ENCODE results near the gene KRTAP4-8. TPM values are rescaled to one million over a fixed set of nuclear protein-coding genes. Genes with fewer than 3 reads are reported as not detected.
"Not testable (repeated sequence)": the region's sequence is repeated elsewhere in the genome, so short reads cannot be mapped to it uniquely, and the experiment has no call there.

Gene KRTAP4-8
- not detected for total RNA-seq

DNA sequence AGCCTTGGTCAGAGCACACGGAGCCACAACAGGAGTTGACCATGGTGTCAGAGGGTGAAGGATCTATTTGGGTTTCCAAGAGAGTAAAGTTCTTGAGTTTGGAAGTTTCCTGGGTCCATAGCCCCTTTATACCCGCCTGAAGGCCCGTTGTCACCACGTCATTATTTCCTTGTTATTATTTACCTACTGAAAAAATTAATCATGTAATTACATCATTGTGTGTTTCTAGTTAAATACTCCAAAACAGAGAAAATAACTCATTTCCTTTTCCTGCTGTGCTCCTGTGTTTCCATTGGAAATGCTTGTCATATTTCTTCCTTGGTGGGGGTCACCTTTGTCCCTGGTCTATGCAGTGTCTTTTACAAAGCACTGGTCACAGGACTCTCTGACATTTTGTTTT, at the start of gene KRTAP4-8:
Gene KRTAP4-8, minus strand, starts transcription at position 101 of the 400 bp plus-strand sequence. Its CDS starts 58 bp downstream, at position 43.
- intact Hi-C loops (cut with DNase I), result no loop called here
- no peak within 1 kb of the TSS for H3K27ac ChIP-seq
- no peaks in the 10 kb centered on the region for H3K27me3 ChIP-seq
- no peak for TF ChIP-seq POLR2A (IDR thresholded peaks at IDR 0.05)
- TF ChIP-seq, protein P1, sequence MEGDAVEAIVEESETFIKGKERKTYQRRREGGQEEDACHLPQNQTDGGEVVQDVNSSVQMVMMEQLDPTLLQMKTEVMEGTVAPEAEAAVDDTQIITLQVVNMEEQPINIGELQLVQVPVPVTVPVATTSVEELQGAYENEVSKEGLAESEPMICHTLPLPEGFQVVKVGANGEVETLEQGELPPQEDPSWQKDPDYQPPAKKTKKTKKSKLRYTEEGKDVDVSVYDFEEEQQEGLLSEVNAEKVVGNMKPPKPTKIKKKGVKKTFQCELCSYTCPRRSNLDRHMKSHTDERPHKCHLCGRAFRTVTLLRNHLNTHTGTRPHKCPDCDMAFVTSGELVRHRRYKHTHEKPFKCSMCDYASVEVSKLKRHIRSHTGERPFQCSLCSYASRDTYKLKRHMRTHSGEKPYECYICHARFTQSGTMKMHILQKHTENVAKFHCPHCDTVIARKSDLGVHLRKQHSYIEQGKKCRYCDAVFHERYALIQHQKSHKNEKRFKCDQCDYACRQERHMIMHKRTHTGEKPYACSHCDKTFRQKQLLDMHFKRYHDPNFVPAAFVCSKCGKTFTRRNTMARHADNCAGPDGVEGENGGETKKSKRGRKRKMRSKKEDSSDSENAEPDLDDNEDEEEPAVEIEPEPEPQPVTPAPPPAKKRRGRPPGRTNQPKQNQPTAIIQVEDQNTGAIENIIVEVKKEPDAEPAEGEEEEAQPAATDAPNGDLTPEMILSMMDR (IDR thresholded peaks at IDR 0.05), result no peak
- TF ChIP-seq POLR2AphosphoS5 (IDR thresholded peaks at IDR 0.05; ENCODE audit: insufficient read depth in 1 of 2, low read depth in 1 of 2), result no peak
- no peaks in the 10 kb centered on the region for H3K4me1 ChIP-seq
- DNase-seq (ENCODE audit: extremely low spot score in 2 of 2), result no peak
- H3K9me3 ChIP-seq, result no peaks in the 10 kb centered on the region
- no peak within 1 kb of the TSS for H3K4me3 ChIP-seq
- H3K36me3 ChIP-seq, result no peaks in the 10 kb centered on the region

DNA sequence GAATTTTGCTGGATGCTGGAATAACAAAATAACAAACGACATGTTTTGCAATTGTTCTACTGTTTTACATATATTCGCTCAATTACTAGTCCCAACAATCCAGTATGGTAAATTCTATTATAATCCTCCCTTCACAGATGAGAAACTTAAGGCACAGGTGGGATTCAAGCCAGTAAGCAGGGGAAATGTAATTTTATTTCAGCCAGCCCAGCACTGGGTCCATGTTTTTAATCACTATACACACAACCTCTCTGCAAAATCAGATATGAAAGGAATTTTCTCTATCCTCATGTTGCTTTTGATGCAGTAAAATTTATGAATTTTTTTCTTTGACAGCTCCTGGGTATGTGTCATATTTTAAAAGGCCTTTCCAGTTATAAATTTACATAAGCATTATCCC, 47.3 kb upstream of the KRTAP4-8 start:
- Histone ChIP-seq H3K4me3 (no peak overlapping the region), H3K27me3 (no peaks in the 10 kb centered on the region), H3K27ac (no peak overlapping the region), H3K9me3 (no peaks in the 10 kb centered on the region), H3K4me1 (no peaks in the 10 kb centered on the region), H3K36me3 (no peaks in the 10 kb centered on the region)
- intact Hi-C loops (cut with DNase I), result no loop called here
- TF ChIP-seq, protein P1 (IDR thresholded peaks at IDR 0.05), result no peak
- no peak for TF ChIP-seq POLR2AphosphoS5 (IDR thresholded peaks at IDR 0.05; ENCODE audit: insufficient read depth in 1 of 2, low read depth in 1 of 2)
- no peak for TF ChIP-seq POLR2A (IDR thresholded peaks at IDR 0.05)
- no peak for DNase-seq (ENCODE audit: extremely low spot score in 2 of 2)

DNA sequence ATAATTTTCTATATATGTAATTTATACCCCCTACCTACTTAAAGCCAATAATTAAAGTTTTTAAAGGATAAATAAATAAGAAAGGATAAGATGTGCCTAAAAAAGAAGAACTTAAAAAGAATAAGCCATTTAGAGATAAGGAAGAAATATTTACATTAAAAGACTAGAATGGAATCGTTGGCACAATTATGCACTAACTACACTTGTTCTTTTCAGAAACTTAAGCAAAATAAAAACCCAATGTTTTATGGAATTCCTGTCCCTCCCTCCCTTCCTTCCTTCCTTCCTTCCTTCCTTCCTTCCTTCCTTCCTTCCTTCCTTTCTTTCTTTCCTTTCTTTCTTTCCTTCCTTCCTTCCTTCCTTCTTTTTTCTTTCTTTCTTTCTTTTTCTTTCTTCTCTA, 46.9 kb upstream of the KRTAP4-8 start:
- no peaks in the 10 kb centered on the region for H3K9me3 ChIP-seq
- no peak overlapping the region for H3K4me3 ChIP-seq
- no peaks in the 10 kb centered on the region for H3K4me1 ChIP-seq
- no peak overlapping the region for H3K27ac ChIP-seq
- no peaks in the 10 kb centered on the region for H3K27me3 ChIP-seq
- intact Hi-C loops (cut with DNase I), result no loop called here
- DNase-seq (ENCODE audit: extremely low spot score in 2 of 2), result no peak
- TF ChIP-seq, protein P1 (IDR thresholded peaks at IDR 0.05), result no peak
- TF ChIP-seq POLR2A (IDR thresholded peaks at IDR 0.05) (no peak), POLR2AphosphoS5 (IDR thresholded peaks at IDR 0.05; ENCODE audit: insufficient read depth in 1 of 2, low read depth in 1 of 2) (no peak)
- H3K36me3 ChIP-seq, result no peaks in the 10 kb centered on the region

DNA sequence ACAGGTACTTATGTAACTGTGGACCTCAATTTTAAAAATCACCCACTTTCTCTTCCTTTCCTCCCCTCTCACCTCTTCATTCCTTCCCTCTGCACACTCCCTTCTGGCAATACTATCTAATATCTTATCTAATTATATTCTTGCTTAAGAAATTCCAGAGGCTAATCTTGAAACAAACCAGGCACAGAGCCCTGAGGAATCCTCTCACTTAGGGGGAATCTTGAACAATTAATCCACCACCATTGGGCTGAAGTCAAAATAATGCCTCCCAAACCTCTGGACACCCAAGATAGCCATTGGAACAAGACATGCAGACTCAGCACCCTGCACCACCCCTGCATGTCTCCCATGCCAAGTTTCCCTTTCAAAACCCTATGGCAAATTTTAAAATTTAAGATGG, 43.4 kb upstream of the KRTAP4-8 start:
- no peaks in the 10 kb centered on the region for H3K36me3 ChIP-seq
- H3K27ac ChIP-seq, result no peak overlapping the region

DNA sequence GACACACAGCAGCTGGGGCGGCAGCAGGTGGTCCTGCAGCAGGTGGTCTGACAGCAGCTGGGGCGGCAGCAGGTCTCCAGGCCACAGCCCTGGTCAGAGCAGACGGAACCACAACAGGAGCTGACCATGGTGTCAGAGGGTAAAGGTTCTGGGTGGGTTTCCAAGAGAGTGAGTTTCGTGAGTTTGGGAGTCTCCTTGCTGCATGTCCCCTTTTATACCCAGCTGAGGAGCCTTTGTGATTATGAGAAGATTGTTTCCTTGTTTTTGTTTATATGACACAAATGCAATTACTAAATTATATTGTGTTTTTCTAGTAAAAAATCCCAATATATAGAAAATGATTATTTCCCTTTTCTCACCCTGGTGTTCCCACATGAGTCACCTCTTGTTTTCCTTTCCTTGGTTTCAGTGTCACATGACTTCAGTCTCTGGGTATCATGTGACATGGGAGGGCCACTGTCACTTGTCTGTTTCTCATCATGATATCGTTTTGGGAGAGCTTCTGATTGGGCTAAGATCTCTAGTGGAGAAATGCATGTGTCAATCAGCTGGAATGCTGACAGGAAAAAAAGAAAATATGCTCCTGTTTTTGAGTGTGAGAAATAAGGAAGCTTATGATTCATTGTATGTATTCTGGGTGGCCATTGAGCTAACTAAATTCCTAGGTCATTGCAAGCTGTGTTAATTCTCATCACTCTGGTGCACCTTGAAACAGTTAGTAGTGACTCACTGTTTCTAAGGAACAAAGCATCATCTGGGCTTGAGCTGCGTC, 42.6 kb upstream of the KRTAP4-8 start, which contains the start of gene KRTAP4-6:
Gene KRTAP4-6, minus strand, starts transcription at position 185 of the 772 bp plus-strand sequence. Its CDS starts 57 bp downstream, at position 128.
- no peaks in the 10 kb centered on the region for H3K36me3 ChIP-seq
- DNase-seq (ENCODE audit: extremely low spot score in 2 of 2), result no peak
- H3K27me3 ChIP-seq, result no peaks in the 10 kb centered on the region
- intact Hi-C loops (cut with DNase I), result no loop called here
- H3K4me1 ChIP-seq, result no peaks in the 10 kb centered on the region
- H3K27ac ChIP-seq, result no peak within 1 kb of the TSS
- no peak within 1 kb of the TSS for H3K4me3 ChIP-seq
- H3K9me3 ChIP-seq, result no peaks in the 10 kb centered on the region
- TF ChIP-seq POLR2A (IDR thresholded peaks at IDR 0.05), result no peak
- TF ChIP-seq, protein P1 (IDR thresholded peaks at IDR 0.05), result no peak
- TF ChIP-seq POLR2AphosphoS5 (IDR thresholded peaks at IDR 0.05; ENCODE audit: insufficient read depth in 1 of 2, low read depth in 1 of 2), result no peak

More for the DNA sequence above, 43.4 kb upstream of the KRTAP4-8 start:
- intact Hi-C loops (cut with DNase I), result no loop called here
- DNase-seq (ENCODE audit: extremely low spot score in 2 of 2), result no peak
- Histone ChIP-seq H3K27me3 (no peaks in the 10 kb centered on the region), H3K4me3 (no peak overlapping the region), H3K4me1 (no peaks in the 10 kb centered on the region), H3K9me3 (no peaks in the 10 kb centered on the region)
- TF ChIP-seq, protein P1 (IDR thresholded peaks at IDR 0.05), result no peak

DNA sequence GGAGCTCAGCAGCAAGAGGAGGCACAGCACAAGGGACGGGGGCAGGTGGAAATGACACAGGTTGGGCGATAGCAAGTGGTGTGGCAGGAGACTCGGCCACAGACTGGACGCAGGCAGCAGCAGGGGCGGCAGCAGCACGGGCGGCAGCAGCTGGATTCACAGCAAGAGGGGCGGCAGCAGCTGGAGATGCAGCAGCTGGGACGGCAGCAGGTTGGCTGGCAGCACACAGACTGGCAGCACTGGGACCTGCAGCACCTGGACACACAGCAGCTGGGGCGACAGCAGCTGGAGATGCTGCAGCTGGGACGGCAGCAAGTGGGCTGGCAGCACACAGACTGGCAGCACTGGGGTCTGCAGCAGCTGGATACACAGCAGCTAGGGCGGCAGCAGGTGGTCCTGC, 41.9 kb upstream of the KRTAP4-8 start:
- H3K27ac ChIP-seq; H3K4me3 ChIP-seq; H3K27me3 ChIP-seq; H3K36me3 ChIP-seq; DNase-seq (ENCODE audit: extremely low spot score in 2 of 2); intact Hi-C loops (cut with DNase I); H3K4me1 ChIP-seq; H3K9me3 ChIP-seq: not testable (repeated sequence)
